AG09309 (cell line): Measurements from ENCODE around the gene TPPP2.
A peak's percentile ranks its signal among the peaks of the same experiment; 100 is the strongest.

Experiments used
- DNase-seq: peaks from one replicate; pipeline ENCODE4 v3.0.0-alpha.2; 2010; ENCODE audit warnings: low read depth
- H3K4me3 ChIP-seq: 2 replicates; pipeline ENCODE4 v1.5.1; 2011; ENCODE audit warnings: mild to moderate bottlenecking, low read depth, low read length, moderate library complexity; ENCODE audit not compliant: control insufficient read depth
- CTCF ChIP-seq: IDR thresholded peaks from 2 replicates; pipeline ENCODE4 v1.5.1; 2011; ENCODE audit warnings: mild to moderate bottlenecking, low read depth, low read length, inconsistent platforms; ENCODE audit not compliant: insufficient read depth, control insufficient read depth; ENCODE audit errors: missing control alignments

Gene TPPP2

GRCh38 chr14:21071225-21072030 lies 41.4 kb downstream of the TPPP2 start:
- peak; percentile 78 for DNase-seq
- peak overlapping the region; percentile 96 for H3K4me3 ChIP-seq
- TF ChIP-seq CTCF, result no peak

GRCh38 chr14:21072031-21072473 lies 42.0 kb downstream of the TPPP2 start:
- no peak for DNase-seq
- TF ChIP-seq CTCF, result no peak
- peak overlapping the region; percentile 96 for H3K4me3 ChIP-seq

DNA sequence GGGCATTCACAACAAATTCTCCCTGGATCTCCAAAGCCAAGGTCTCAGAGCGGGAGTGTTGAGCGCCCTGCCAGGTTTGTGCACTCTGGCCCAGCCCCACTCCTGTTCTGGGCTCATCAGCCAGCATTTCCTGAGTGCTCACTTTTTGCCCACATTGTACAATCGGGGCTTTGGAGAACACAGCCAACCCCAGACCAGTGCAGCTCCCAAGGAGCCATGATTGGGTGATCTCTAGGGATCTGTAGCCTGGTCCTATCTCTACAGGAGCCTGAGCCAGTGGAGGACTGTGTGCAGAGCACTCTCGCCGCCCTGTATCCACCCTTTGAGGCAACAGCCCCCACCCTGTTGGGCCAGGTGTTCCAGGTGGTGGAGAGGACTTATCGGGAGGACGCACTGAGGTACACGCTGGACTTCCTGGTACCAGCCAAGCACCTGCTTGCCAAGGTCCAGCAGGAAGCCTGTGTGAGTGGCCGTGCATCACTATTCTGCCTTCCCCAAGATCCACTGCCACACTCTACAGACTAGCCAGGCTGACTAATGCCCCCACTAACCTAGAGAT lies 42.8 kb downstream of the TPPP2 start:
- H3K4me3 ChIP-seq, result no peak overlapping the region
- no peak for TF ChIP-seq CTCF
- DNase-seq, result no peak

GRCh38 chr14:21073921-21074320 lies 43.9 kb downstream of the TPPP2 start:
- H3K4me3 ChIP-seq, result no peak overlapping the region
- DNase-seq, result no peak
- TF ChIP-seq CTCF, result no peak

DNA sequence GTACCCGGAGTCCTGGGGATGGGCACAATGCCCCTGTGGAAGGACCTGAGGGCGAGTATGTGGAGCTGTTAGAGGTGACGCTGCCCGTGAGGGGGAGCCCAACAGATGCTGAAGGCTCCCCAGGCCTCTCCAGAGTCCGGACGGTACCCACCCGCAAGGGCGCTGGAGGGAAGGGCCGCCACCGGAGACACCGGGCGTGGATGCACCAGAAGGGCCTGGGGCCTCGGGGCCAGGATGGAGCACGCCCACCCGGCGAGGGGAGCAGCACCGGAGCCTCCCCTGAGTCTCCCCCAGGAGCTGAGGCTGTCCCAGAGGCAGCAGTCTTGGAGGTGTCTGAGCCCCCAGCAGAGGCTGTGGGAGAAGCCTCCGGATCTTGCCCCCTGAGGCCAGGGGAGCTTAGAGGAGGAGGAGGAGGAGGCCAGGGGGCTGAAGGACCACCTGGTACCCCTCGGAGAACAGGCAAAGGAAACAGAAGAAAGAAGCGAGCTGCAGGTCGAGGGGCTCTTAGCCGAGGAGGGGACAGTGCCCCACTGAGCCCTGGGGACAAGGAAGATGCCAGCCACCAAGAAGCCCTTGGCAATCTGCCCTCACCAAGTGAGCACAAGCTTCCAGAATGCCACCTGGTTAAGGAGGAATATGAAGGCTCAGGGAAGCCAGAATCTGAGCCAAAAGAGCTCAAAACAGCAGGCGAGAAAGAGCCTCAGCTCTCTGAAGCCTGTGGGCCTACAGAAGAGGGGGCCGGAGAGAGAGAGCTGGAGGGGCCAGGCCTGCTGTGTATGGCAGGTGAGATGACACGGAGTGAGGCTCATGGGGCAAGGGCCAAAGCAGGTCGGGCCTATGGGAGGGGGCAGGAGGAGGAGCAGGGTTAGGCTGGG lies 44.6 kb downstream of the TPPP2 start:
- TF ChIP-seq CTCF, result no peak
- no peak overlapping the region for H3K4me3 ChIP-seq
- no peak for DNase-seq

- no peak for TF ChIP-seq CTCF
- no peak for DNase-seq
Measured at GRCh38 chr14:21075719-21076437, 45.9 kb downstream of the TPPP2 start.

More at GRCh38 chr14:21075719-21076437, 45.9 kb downstream of the TPPP2 start:
- H3K4me3 ChIP-seq, result no peak overlapping the region
